ENCODE data around the gene OBSCN.
A peak's percentile ranks its signal among the peaks of the same experiment; 100 is the strongest.
"Not testable (repeated sequence)": the region's sequence is repeated elsewhere in the genome, so short reads cannot be mapped to it uniquely, and the experiment has no call there.

Gene OBSCN

DNA sequence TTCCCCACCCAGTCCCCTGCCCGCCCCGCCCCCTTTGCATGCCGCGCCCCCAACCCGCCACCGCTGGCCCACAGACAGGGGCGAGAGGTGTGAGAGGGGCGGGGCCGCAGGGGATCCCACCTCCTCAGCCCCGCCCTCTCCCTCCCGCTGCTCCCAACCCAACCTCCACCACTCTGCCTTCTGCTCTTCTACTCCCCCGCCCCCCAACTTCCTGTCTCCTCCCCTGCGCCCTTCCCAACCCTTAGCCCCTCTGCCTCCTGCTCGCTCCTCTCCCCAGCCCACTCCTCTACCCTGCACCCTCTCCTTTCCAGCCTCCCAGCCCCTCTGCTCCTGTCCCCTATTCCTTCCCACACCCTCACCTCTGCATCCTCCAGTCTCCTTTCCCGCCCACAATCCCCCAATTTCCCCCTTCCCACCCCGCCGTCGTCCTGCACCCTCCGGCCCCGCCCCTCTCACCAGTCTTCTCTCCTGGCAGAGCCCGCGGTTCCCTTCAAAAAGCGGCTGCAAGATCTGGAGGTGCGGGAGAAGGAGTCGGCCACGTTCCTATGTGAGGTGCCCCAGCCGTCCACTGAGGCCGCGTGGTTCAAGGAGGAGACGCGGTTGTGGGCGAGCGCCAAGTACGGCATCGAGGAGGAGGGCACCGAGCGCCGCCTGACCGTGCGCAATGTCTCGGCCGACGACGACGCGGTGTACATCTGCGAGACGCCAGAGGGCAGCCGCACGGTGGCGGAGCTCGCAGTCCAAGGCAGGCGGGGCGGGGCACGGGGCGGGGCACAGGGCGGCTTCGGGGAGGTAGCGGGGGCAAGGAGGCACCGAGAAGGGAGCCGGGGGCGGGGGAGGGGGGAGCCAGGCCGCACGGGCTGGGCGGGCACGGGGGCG is 5.4 kb downstream of the OBSCN start:
- DNase-seq (ENCODE audit: low read depth, low spot score) = peak; percentile 63

GRCh38 chr1:228213917-228214808 is 6.3 kb downstream of the OBSCN start:
- DNase-seq (ENCODE audit: low read depth, low spot score) = peak; percentile 2

GRCh38 chr1:228214921-228215662 is 7.2 kb downstream of the OBSCN start:
- DNase-seq (ENCODE audit: low read depth, low spot score) = no peak

DNA sequence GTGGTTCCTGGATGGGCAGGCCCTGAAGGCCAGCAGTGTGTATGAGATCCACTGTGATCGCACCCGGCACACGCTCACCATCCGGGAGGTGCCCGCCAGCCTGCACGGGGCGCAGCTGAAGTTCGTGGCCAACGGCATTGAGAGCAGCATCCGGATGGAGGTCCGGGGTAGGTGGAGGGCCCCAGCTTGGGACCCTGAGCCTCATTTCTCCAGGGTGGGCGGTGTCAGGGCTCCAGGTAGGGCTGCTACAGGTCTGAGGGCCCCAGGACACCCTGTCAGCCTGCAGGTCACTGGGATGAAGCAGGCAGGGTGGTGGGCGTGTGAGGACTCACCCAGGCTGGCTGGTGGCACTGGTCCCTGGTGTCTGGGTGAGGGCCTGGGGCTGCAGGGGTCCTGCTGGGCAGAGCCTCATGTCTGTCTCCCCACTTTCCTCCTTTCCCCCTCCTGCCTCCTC is 7.8 kb downstream of the OBSCN start:
- no peak for DNase-seq (ENCODE audit: low read depth, low spot score)

DNA sequence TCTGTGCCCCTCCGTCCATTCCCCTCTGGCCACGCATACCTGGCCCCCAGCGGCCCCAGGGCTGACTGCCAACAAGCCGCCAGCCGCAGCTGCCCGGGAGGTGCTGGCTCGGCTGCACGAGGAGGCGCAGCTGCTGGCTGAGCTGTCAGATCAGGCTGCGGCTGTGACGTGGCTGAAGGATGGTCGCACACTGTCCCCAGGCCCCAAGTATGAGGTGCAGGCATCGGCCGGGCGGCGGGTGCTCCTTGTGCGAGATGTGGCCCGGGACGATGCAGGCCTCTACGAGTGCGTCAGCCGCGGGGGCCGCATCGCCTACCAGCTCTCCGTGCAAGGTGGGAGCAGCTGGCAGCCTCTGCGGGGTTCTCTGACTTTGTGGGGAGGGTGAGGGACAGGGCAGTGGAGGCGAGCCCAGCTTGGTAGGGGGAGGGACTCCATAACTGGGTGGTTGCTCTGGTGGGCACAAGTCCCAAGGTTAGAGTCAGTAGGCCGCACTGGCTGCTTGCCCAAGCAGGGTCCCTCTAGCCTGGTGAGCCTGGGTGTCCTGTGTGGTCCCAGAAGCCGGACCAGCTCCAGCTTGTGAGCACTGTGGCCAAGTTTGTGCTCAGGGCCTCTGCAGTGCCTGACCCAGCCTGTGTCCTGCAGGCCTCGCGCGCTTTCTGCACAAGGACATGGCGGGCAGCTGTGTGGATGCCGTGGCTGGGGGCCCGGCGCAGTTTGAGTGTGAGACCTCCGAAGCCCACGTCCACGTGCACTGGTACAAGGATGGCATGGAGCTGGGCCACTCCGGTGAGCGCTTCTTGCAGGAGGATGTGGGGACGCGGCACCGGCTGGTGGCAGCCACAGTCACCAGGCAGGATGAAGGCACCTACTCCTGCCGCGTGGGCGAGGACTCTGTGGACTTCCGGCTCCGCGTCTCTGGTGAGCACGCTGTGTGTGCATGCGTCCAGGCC is 8.8 kb downstream of the OBSCN start:
- DNase-seq (ENCODE audit: low read depth, low spot score) = no peak

DNA sequence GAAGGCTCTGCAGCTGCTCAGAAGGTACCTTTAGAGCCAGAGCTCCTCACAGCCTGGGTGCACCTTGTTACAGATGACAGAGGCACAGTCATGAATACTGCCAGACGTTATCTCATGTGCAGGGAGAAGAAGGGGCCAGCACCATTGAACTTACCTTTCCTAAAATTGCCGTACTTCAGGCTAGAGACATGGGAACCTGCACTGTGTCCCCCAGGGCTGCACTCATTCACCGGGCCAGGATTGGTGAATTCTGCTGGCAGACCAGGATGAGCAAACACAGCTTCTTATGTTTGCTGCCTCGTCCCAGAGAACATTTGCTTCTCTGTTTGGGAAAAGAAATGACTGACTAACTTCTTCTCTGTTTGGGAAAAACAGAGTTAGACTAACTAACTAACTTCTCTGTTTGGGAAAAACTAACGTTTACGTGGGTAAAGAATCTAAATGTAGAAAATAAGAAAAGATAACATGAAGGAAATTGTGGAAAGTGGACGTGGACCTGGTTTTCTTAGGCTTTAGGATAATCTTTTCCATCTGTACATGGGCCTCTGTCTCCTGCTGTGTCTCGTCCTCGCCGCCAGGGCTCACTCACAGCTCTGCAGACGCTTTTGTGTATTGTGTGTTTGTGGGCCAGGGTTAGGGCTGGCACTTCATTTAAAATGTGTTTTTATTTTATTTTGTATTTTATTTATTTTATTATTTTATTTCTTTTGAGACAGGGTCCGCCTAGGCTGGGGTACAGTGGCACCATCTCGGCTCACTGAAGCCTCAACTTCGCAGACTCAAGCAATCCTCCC is 9.9 kb downstream of the OBSCN start:
- DNase-seq (ENCODE audit: low read depth, low spot score) = no peak

DNA sequence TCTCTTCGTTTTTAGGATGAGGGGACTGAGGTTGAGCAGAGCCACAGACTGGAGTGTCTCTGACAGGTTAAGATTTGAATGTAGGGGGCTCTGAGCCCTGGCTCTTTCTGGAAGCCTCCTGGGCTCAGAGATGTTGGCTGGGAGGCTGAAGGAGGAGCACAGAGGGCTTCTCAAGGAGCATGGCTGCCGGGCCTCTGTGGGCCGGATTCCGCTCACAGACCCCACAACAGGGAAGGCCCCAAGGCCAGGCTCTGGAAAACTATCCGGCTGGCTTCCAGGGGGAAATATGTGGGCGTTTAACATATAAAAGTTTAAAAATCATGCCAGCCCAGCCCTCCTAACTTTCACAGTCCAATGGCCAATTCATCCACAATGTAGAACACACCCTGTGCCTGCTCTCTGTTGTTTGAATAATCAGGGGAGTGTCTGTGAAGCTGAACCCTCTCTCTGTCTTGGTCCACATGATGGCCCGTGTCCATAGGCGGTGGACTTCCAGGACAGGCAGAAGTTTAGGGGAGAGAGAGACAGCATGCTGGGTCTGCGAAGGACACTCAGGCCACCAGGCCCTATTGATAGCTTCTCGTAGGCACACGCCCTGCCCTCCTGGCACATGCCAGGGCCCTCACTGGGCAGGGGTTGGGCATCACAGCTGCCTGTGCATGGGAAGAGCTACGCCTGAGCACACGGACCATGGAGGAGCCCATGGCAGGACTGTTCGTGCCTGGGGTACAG is 10.8 kb downstream of the OBSCN start:
- DNase-seq (ENCODE audit: low read depth, low spot score) = no peak

DNA sequence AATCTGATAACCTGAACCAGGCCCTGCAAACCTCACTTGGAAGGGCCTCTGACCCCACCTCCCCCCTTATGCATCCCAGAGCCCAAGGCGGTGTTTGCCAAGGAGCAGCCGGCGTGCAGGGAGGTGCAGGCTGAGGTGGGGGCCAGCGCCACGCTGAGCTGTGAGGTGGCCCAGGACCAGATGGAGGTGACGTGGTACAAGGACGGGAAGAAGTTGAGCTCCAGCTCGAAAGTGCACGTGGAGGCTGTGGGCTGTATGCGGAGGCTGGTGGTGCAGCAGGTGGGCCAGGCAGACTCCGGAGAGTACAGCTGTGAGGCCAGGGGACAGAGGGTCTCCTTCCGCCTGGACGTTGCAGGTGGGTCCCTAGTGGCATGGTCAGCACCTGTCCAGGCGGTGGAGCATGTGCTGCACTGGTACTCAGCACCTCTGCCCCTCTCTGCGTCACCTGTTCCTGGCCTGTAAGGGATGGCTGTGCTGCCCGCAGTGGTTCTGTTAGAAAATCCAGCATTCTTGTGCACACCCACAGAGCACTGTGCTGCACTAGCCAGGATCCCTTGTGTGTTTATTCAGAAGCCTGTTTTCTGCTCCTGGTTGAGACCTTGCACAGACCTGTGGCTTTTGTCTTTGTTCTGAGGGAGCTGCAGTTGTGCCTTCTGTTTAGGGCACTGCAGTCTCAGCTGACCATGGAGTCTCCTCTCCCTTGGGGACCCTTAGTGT is 11.6 kb downstream of the OBSCN start:
- no peak for DNase-seq (ENCODE audit: low read depth, low spot score)

GRCh38 chr1:228219962-228220780 is 12.3 kb downstream of the OBSCN start:
- DNase-seq (ENCODE audit: low read depth, low spot score) = no peak

DNA sequence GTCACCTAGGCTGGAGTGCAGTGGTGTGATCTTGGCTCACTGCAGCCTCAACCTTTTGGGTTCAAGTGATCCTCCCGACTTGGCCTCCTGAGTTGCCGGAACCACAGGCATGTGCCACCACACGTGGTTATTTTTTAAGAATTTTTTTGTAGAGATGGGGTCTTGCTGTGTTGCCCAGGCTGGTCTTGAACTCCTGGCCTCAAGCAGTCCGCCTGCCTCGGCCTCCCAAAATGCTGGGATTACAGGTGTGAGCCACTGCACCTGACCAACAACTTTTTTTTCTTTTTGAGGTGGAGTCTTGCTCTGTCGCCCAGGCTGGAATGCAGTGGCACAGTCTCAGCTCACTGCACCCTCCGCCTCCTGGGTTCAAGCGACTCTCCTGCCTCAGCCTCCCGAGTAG is 13.3 kb downstream of the OBSCN start:
- not testable (repeated sequence) for DNase-seq (ENCODE audit: low read depth, low spot score)

- no peak for DNase-seq (ENCODE audit: low read depth, low spot score)
These were observed 14.7 kb downstream of the OBSCN start for GRCh38 chr1:228222548-228222947.

- DNase-seq (ENCODE audit: low read depth, low spot score) = no peak
These were observed 16.6 kb downstream of the OBSCN start for GRCh38 chr1:228224198-228225164.

- DNase-seq (ENCODE audit: low read depth, low spot score) = no peak
These were observed 17.4 kb downstream of the OBSCN start for GRCh38 chr1:228225165-228225710.

DNA sequence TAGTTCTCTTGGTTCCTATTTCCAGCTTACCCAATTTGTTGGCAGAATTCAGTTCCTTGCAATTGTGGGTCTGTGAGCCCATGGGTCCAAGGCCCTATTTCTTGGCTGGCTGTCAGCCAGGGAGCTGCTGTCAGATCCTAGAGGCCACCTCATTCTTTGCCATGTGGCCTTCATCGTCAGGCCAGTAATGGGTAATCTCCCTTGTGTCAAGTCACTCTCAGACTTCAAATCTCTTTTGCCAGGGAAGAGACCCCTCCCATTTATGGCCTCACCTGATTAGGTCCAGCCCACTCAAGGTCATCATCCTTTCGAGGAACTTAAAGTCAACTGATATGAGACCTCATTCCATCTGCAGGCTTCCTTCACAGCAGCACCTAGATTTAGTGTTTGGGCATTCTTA is 17.9 kb downstream of the OBSCN start:
- no peak for DNase-seq (ENCODE audit: low read depth, low spot score)

DNA sequence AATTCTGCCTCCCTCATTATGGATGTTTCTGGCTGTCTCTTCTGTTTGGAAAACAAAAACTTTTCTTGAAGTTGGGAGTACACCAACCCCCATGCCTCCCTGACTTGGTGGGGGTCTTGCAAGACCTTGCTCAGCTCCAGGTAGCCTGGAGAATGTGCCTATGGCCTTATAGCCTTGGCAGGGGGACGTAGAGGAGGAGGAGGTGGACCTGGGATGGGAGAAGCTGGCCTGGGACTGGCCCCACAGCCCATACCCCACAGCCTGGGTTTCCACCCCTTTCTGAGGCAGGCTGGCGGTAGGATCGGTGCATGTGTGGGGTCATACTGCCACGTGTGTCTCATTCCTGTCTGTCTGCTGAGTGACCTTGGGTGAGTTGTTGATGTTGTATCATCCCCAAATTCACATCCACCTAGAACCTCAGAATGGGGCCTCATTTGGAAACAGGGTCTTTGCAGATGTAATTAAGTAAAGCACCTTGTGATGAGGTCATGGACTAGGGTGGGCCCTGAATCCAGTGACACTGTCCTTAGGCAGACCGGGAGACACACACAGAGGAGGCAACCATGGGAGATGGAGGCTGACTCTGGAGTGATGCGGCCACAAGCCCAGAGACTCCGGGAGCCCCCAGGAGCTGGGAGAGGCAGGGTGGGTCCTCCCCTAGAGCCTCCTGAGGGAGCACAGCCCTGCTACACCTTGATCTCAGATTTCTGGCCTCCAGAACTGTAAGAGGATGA is 18.5 kb downstream of the OBSCN start:
- no peak for DNase-seq (ENCODE audit: low read depth, low spot score)

Measured in iPS DF 19.7 (cell line).